Spleen (tissue), 11 donors: Measurements from ENCODE around the gene SLC12A5. TPM values are rescaled to one million over a fixed set of nuclear protein-coding genes. Genes with fewer than 3 reads are reported as not detected.

ENCODE experiments used
- DNase-seq: peaks from one replicate; pipeline ENCODE4 v3.0.0-alpha.2; 2020
- H3K27ac ChIP-seq, 8 donors: fragments of 200-600 bp; sonication (generic) in 7 of 8; 1 replicate in 4 of 8; 2 replicates in 4 of 8; pipeline versions ENCODE4 v1.5.0 to v1.8.0; 2016 to 2021; ENCODE audit warnings: inconsistent platforms in 4 of 8, mild to moderate bottlenecking in 4 of 8, moderate library complexity in 1 of 8
- H3K27me3 ChIP-seq, 7 donors: fragments of 200-600 bp; sonication (generic) in 6 of 7; replicated peaks in 1 of 7; 1 replicate in 4 of 7; 2 replicates in 3 of 7; pipeline versions ENCODE4 v1.5.0 to v1.8.0; 2016 to 2021; ENCODE audit warnings: inconsistent platforms in 3 of 7, mild to moderate bottlenecking in 1 of 7
- H3K36me3 ChIP-seq, 6 donors: fragments of 200-600 bp; sonication (generic) in 5 of 6; 1 replicate in 4 of 6; 2 replicates in 2 of 6; pipeline versions ENCODE4 v1.5.0 to v1.8.0; 2016 to 2021; ENCODE audit warnings: inconsistent platforms in 2 of 6
- H3K4me1 ChIP-seq, 6 donors: fragments of 200-600 bp; sonication (generic) in 5 of 6; 1 replicate in 3 of 6; 2 replicates in 3 of 6; pipeline versions ENCODE4 v1.5.0 to v1.8.0; 2016 to 2021; ENCODE audit warnings: inconsistent platforms in 3 of 6
- H3K4me3 ChIP-seq, 8 donors: fragments of 200-600 bp; sonication (generic) in 7 of 8; 1 replicate in 4 of 8; 2 replicates in 4 of 8; pipeline versions ENCODE4 v1.5.0 to v1.8.0; 2016 to 2021; ENCODE audit warnings: inconsistent platforms in 4 of 8, mild to moderate bottlenecking in 4 of 8, moderate library complexity in 2 of 8
- H3K9me3 ChIP-seq, 8 donors: fragments of 200-600 bp; sonication (generic) in 7 of 8; 1 replicate in 4 of 8; 2 replicates in 4 of 8; pipeline versions ENCODE4 v1.5.0 to v1.8.0; 2016 to 2021; ENCODE audit warnings: inconsistent platforms in 4 of 8
- POLR2A ChIP-seq, 3 donors: fragments of 450-650 bp; IDR thresholded peaks; one replicate each; pipeline ENCODE4 v1.5.1; 2017; ENCODE audit warnings: antibody characterized with exemption in 3 of 3, mild to moderate bottlenecking in 1 of 3
- POLR2AphosphoS5 ChIP-seq, 3 donors: sonication (generic); formaldehyde crosslinking; IDR thresholded peaks; one replicate each; pipeline ENCODE4 v1.5.1; 2017; ENCODE audit warnings: antibody characterized with exemption in 3 of 3
- WGBS, 5 donors: extraction: QIAGEN DNeasy Blood & Tissue Kit in 3 of 5; methylation state at CpG; one replicate each; pipeline versions ENCODE4 v1.1.5 to v1.1.7; 2013 to 2018; 5-methylcytosine and 5-hydroxymethylcytosine counted together
- intact Hi-C: fragments of 100-400 bp; cut with DNase I; formaldehyde crosslinking; loops from one replicate; pipeline ENCODE4 v1.15.0; 2023; ENCODE audit warnings: low total_unique reads
- polyA plus RNA-seq, 3 donors: library from polyadenylated mRNA; stranded (reverse); fragments of 200-250 nt; gene quantifications; one replicate each; pipeline ENCODE4 v1.2.1, GENCODE V29; 2013
- total RNA-seq, 7 donors: library from RNA; depleted of rRNA in 3 of 7; stranded (reverse); fragments of >200 nt in 3 of 7; fragmentation: NEBNext Ultra II Directional in 4 of 7; extraction: Animal tissue kit (Norgen Biotek cat#: 25700) in 4 of 7; gene quantifications; one replicate each; pipeline versions ENCODE4 v1.1.0 to v1.2.1, GENCODE V29; 2016 to 2021
- TF ChIP-seq, protein P1 (sequence below), 11 experiments: fragments of 200-600 bp in 7 of 11; fragments of 450-650 bp in 4 of 11; sonication (generic) in 4 of 11; IDR thresholded peaks in 8 of 11; conservative IDR thresholded peaks in 3 of 11; 1 replicate in 7 of 11; 2 replicates in 4 of 11; pipeline versions ENCODE4 v1.4.0 to v1.8.0; 2016 to 2021; ENCODE audit warnings: antibody characterized with exemption in 11 of 11, inconsistent platforms in 4 of 11, mild to moderate bottlenecking in 1 of 11
- donor health status: healthy with polysubstance abuse.
- donor health status: DM: no; HTN: no; CAD: no; lungs with moderate emphysema.
- donor health status: DM: no; HTN: no; CAD: no.
- donor health status: Bipolar disorder and iron deficiency.
- donor health status: healthy.
- donor health status: DM: no; HTN: no; CAD: no.
- donor health status: DM: yes; HTN: yes; CAD: no.

The SLC12A5 gene
- total and polyA plus RNA-seq, 10 donors, result 0.20 to 8.7 (median 2.7) TPM

DNA sequence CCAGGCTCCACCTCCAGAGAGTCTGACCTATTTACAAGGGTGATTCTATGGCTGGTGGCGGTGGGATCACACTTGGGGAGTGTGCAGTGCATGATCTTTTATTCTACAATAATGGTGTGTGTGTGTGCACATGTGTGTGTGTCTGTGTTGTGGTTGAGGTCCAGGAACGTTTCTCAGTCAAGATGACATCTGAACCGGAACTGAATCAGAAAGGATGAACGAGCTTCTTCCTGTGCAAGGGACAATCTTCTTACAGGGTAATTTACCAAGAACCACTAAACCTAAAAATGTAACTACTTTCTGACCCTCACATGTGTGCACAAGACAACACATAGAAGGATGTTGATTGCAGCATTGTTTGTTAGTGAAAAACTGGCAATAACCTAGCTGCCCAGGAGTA lies 11.7 kb upstream of the SLC12A5 start:
- Histone ChIP-seq H3K4me1 (peaks cover 20 to 50% (median 39%) of the 10 kb centered on the region in 6 donors), H3K27me3 (peaks cover 4 to 49% (median 35%) of the 10 kb centered on the region in 7 donors), H3K4me3 (no peak overlapping the region), H3K36me3 (peaks cover 0 to 30% (median 0%) of the 10 kb centered on the region in 6 donors), H3K9me3 (no peaks in the 10 kb centered on the region), H3K27ac (no peak overlapping the region)
- WGBS, 5 donors, result 44 to 57% (median 44%) methylated on average over 4 of the region's 4 CpGs
- no peak for DNase-seq
- intact Hi-C loops, result no loop called here
- TF ChIP-seq POLR2A (IDR thresholded peaks at IDR 0.05) (no peak), POLR2AphosphoS5 (IDR thresholded peaks at IDR 0.05) (no peak)
- TF ChIP-seq, protein P1, sequence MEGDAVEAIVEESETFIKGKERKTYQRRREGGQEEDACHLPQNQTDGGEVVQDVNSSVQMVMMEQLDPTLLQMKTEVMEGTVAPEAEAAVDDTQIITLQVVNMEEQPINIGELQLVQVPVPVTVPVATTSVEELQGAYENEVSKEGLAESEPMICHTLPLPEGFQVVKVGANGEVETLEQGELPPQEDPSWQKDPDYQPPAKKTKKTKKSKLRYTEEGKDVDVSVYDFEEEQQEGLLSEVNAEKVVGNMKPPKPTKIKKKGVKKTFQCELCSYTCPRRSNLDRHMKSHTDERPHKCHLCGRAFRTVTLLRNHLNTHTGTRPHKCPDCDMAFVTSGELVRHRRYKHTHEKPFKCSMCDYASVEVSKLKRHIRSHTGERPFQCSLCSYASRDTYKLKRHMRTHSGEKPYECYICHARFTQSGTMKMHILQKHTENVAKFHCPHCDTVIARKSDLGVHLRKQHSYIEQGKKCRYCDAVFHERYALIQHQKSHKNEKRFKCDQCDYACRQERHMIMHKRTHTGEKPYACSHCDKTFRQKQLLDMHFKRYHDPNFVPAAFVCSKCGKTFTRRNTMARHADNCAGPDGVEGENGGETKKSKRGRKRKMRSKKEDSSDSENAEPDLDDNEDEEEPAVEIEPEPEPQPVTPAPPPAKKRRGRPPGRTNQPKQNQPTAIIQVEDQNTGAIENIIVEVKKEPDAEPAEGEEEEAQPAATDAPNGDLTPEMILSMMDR (IDR thresholded peaks at IDR 0.05 in 8 of 11, conservative IDR thresholded peaks at IDR 0.05 in 3 of 11), result no peak

DNA sequence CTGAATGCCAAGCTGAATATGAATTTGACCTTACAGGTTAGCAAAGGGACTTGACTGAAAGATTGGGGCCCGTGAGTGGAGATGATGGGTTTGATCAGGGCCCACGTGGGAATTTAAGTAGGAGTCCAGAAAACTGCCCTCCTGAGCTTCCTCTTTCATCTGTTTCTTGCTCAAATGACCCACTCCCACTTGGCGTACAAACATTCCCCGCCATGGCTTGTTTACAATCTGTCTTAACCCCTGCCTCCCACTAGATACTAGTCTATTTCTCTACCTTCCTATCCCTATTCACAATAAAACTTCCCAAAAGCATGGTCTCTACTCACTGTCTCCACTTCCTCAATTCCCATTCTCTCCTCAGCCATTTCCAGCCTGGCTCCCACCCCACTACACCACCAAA lies 10.9 kb upstream of the SLC12A5 start:
- peaks cover 0 to 30% (median 0%) of the 10 kb centered on the region in 6 donors for H3K36me3 ChIP-seq
- H3K4me3 ChIP-seq, result no peak overlapping the region
- TF ChIP-seq POLR2AphosphoS5 (IDR thresholded peaks at IDR 0.05) (no peak), POLR2A (IDR thresholded peaks at IDR 0.05) (no peak)
- TF ChIP-seq, protein P1 (IDR thresholded peaks at IDR 0.05 in 8 of 11, conservative IDR thresholded peaks at IDR 0.05 in 3 of 11), result no peak
- H3K27me3 ChIP-seq, result peaks cover 4 to 48% (median 31%) of the 10 kb centered on the region in 7 donors
- WGBS, 5 donors, result 72 to 84% (median 77%) methylated on average over 4 of the region's 4 CpGs
- intact Hi-C loops, result no loop called here
- H3K27ac ChIP-seq, result no peak overlapping the region
- H3K4me1 ChIP-seq, result peaks cover 23 to 50% (median 44%) of the 10 kb centered on the region in 6 donors
- no peaks in the 10 kb centered on the region for H3K9me3 ChIP-seq
- DNase-seq, result no peak

GRCh38 chr20:46018611-46019010 lies 10.4 kb upstream of the SLC12A5 start:
- TF ChIP-seq POLR2A (IDR thresholded peaks at IDR 0.05) (no peak), POLR2AphosphoS5 (IDR thresholded peaks at IDR 0.05) (no peak)
- TF ChIP-seq, protein P1 (IDR thresholded peaks at IDR 0.05 in 8 of 11, conservative IDR thresholded peaks at IDR 0.05 in 3 of 11), result no peak
- peaks cover 0 to 30% (median 0%) of the 10 kb centered on the region in 6 donors for H3K36me3 ChIP-seq
- peaks cover under 1 to 48% (median 26%) of the 10 kb centered on the region in 7 donors for H3K27me3 ChIP-seq
- no peak overlapping the region for H3K4me3 ChIP-seq
- no peaks in the 10 kb centered on the region for H3K9me3 ChIP-seq
- intact Hi-C loops, result no loop called here
- no peak overlapping the region for H3K27ac ChIP-seq
- 60 to 71% (median 70%) methylated on average over 6 of the region's 6 CpGs for WGBS, 5 donors
- no peak for DNase-seq
- peaks cover 20 to 46% (median 39%) of the 10 kb centered on the region in 6 donors for H3K4me1 ChIP-seq

- H3K4me3 ChIP-seq, result peak overlapping the region in 1 of 8 donors; percentile 75
- H3K27me3 ChIP-seq, result peaks cover 0 to 56% (median 19%) of the 10 kb centered on the region in 7 donors
- H3K9me3 ChIP-seq, result no peaks in the 10 kb centered on the region
- 51 to 66% (median 59%) methylated on average over 4 of the region's 4 CpGs for WGBS, 5 donors
- H3K36me3 ChIP-seq, result peaks cover 0 to 16% (median 0%) of the 10 kb centered on the region in 6 donors
- TF ChIP-seq, protein P1 (IDR thresholded peaks at IDR 0.05 in 8 of 11, conservative IDR thresholded peaks at IDR 0.05 in 3 of 11), result no peak
- TF ChIP-seq POLR2A (IDR thresholded peaks at IDR 0.05) (no peak), POLR2AphosphoS5 (IDR thresholded peaks at IDR 0.05) (no peak)
- H3K4me1 ChIP-seq, result peaks cover 9 to 30% (median 25%) of the 10 kb centered on the region in 6 donors
- intact Hi-C loops, result loop anchor here (5.0 to 10.0 kb wide), 2 partner anchors 64 to 152 kb away; partner anchors contain the start of gene NCOA5
- no peak for DNase-seq
- H3K27ac ChIP-seq, result peak overlapping the region in 2 of 8 donors; percentile 71 to 74
Observed at GRCh38 chr20:46020555-46020954, 8.5 kb upstream of the SLC12A5 start.
